GM18519 (cell line): Measurements from ENCODE around the gene TRPV4.
"Not testable (repeated sequence)": the region's sequence is repeated elsewhere in the genome, so short reads cannot be mapped to it uniquely, and the experiment has no call there.

Experiments used
- ATAC-seq: cut with Tn5 transposase; IDR thresholded peaks from one replicate; pipeline ENCODE4 v1.9.1; 2021; ENCODE audit warnings: mild to moderate bottlenecking, moderate library complexity; ENCODE audit not compliant: unreplicated experiment, low FRiP score

The TRPV4 gene

GRCh38 chr12:109861689-109862314 is 28.6 kb upstream of the TRPV4 start:
- no peak for ATAC-seq

GRCh38 chr12:109860977-109861376 is 27.8 kb upstream of the TRPV4 start:
- no peak for ATAC-seq

- no peak for ATAC-seq
Observed at GRCh38 chr12:109858764-109859163, 25.6 kb upstream of the TRPV4 start.

- ATAC-seq = no peak
Observed at GRCh38 chr12:109857715-109858114, 24.5 kb upstream of the TRPV4 start.

GRCh38 chr12:109855377-109855776 is 22.2 kb upstream of the TRPV4 start:
- ATAC-seq = no peak

GRCh38 chr12:109850518-109850917 is 17.3 kb upstream of the TRPV4 start:
- not testable (repeated sequence) for ATAC-seq

GRCh38 chr12:109847142-109847735 is 14.0 kb upstream of the TRPV4 start:
- ATAC-seq = no peak

GRCh38 chr12:109845824-109846205 is 12.6 kb upstream of the TRPV4 start:
- no peak for ATAC-seq

- ATAC-seq = no peak
Observed at GRCh38 chr12:109844983-109845823, 12.0 kb upstream of the TRPV4 start.

GRCh38 chr12:109844091-109844490 is 10.9 kb upstream of the TRPV4 start:
- ATAC-seq = no peak

GRCh38 chr12:109842021-109842420 is 8.8 kb upstream of the TRPV4 start:
- no peak for ATAC-seq

- no peak for ATAC-seq
Observed at GRCh38 chr12:109841356-109841755, 8.2 kb upstream of the TRPV4 start.

- ATAC-seq = no peak
Observed at GRCh38 chr12:109840305-109841074, 7.3 kb upstream of the TRPV4 start.

- ATAC-seq = no peak
Observed at GRCh38 chr12:109839444-109839843, 6.2 kb upstream of the TRPV4 start.

GRCh38 chr12:109836916-109837315 is 3.7 kb upstream of the TRPV4 start:
- ATAC-seq = no peak

- no peak for ATAC-seq
Observed at GRCh38 chr12:109835827-109836226, 2.6 kb upstream of the TRPV4 start.

- no peak for ATAC-seq
Observed at GRCh38 chr12:109832541-109833306, 474 bp downstream of the TRPV4 start.

- ATAC-seq = no peak
Observed at GRCh38 chr12:109831929-109832328, 1.3 kb downstream of the TRPV4 start.

- no peak for ATAC-seq
Observed at GRCh38 chr12:109831365-109831764, 1.8 kb downstream of the TRPV4 start.

- no peak for ATAC-seq
Observed at GRCh38 chr12:109830718-109831117, 2.5 kb downstream of the TRPV4 start.
